NCI-H510A treated with DMSO at 0.1 percent for 48 hours (cell line): ENCODE data around the gene DNAJC9.
A peak's percentile ranks its signal among the peaks of the same experiment; 100 is the strongest.
"Not testable (repeated sequence)": the region's sequence is repeated elsewhere in the genome, so short reads cannot be mapped to it uniquely, and the experiment has no call there.

Source experiments
- DNase-seq: peaks from one replicate; lab custom pipeline; 2025; lab: John Stamatoyannopoulos, UW

The DNAJC9 gene

GRCh38 chr10:73246646-73247508, at the start of gene DNAJC9:
TSS of gene DNAJC9 (minus strand) at chr10:73247255. CDS start at chr10:73247189, 66 bp downstream.
- DNase-seq: peak; percentile 87

GRCh38 chr10:73293461-73293860, 46.4 kb upstream of the DNAJC9 start:
- DNase-seq: no peak

GRCh38 chr10:73289958-73290357, 42.9 kb upstream of the DNAJC9 start:
- DNase-seq: no peak

GRCh38 chr10:73287441-73287840, 40.4 kb upstream of the DNAJC9 start:
- no peak for DNase-seq

- DNase-seq: no peak
Measured at GRCh38 chr10:73281097-73281496, 34.0 kb upstream of the DNAJC9 start.

GRCh38 chr10:73264423-73264822, 17.4 kb upstream of the DNAJC9 start:
- DNase-seq: no peak

- peak; percentile 25 for DNase-seq
Measured at GRCh38 chr10:73263693-73264347, 16.8 kb upstream of the DNAJC9 start.

GRCh38 chr10:73262880-73263555, 16.0 kb upstream of the DNAJC9 start:
- no peak for DNase-seq

- DNase-seq: no peak
Measured at GRCh38 chr10:73262105-73262730, 15.2 kb upstream of the DNAJC9 start.

- DNase-seq: no peak
Measured at GRCh38 chr10:73261362-73261995, 14.4 kb upstream of the DNAJC9 start.

GRCh38 chr10:73258612-73259011, 11.6 kb upstream of the DNAJC9 start:
- DNase-seq: not testable (repeated sequence)

- DNase-seq: peak; percentile 40
Measured at GRCh38 chr10:73253225-73253555, 6.1 kb upstream of the DNAJC9 start.

- peak; percentile 94 for DNase-seq
Measured at GRCh38 chr10:73252445-73253224, 5.6 kb upstream of the DNAJC9 start, which contains the start of gene MRPS16. TSS of gene MRPS16 (minus strand) at chr10:73252644. CDS start at chr10:73252482, 162 bp downstream.

- no peak for DNase-seq
Measured at GRCh38 chr10:73251683-73252444, 4.8 kb upstream of the DNAJC9 start.

- DNase-seq: no peak
Measured at GRCh38 chr10:73248259-73248724, 1.2 kb upstream of the DNAJC9 start.

- DNase-seq: no peak
Measured at GRCh38 chr10:73247509-73248258, 629 bp upstream of the DNAJC9 start.

- no peak for DNase-seq
Measured at GRCh38 chr10:73246322-73246645, 771 bp downstream of the DNAJC9 start.

- no peak for DNase-seq
Measured at GRCh38 chr10:73244866-73245477, 2.1 kb downstream of the DNAJC9 start.

GRCh38 chr10:73239908-73240307, 7.1 kb downstream of the DNAJC9 start:
- DNase-seq: no peak
